Testis (tissue), 2 donors: ENCODE results near the gene VIL1.

Source experiments
- POLR2A ChIP-seq: fragments of 450-650 bp; IDR thresholded peaks from one replicate; pipeline ENCODE4 v1.6.1; 2017; ENCODE audit warnings: antibody characterized with exemption, mild to moderate bottlenecking, moderate library complexity
- TF ChIP-seq, protein P1 (sequence below), 3 experiments: fragments of 450-650 bp in 2 of 3; fragments of 200-600 bp in 1 of 3; sonication (generic) in 1 of 3; IDR thresholded peaks; one replicate each; pipeline ENCODE4 v1.5.1; 2016 to 2019; ENCODE audit warnings: antibody characterized with exemption in 3 of 3, mild to moderate bottlenecking in 2 of 3, moderate library complexity in 1 of 3

DNA sequence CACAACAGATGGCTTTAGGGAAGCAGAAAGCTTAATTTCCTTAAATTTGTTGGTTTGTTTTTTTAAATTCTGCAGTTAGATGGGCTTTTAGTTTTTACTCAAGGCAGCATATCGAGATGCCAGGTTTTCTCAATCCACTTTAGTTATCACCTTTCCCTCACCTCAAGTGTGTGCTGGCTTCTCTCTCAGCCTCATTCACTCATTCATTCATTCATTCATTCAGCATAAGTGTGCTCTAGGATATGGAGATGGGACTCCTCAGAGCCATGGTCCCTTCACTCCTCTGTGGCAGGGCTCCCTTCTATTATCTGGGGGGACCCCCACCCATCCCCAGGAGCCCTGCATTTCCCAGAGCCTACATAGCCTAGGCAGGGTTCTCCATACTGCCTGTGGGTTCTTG, 19.0 kb downstream of the VIL1 start:
- TF ChIP-seq, protein P1, sequence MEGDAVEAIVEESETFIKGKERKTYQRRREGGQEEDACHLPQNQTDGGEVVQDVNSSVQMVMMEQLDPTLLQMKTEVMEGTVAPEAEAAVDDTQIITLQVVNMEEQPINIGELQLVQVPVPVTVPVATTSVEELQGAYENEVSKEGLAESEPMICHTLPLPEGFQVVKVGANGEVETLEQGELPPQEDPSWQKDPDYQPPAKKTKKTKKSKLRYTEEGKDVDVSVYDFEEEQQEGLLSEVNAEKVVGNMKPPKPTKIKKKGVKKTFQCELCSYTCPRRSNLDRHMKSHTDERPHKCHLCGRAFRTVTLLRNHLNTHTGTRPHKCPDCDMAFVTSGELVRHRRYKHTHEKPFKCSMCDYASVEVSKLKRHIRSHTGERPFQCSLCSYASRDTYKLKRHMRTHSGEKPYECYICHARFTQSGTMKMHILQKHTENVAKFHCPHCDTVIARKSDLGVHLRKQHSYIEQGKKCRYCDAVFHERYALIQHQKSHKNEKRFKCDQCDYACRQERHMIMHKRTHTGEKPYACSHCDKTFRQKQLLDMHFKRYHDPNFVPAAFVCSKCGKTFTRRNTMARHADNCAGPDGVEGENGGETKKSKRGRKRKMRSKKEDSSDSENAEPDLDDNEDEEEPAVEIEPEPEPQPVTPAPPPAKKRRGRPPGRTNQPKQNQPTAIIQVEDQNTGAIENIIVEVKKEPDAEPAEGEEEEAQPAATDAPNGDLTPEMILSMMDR (IDR thresholded peaks at IDR 0.05) = no peak
- TF ChIP-seq POLR2A = no peak
